Effector memory CD8-positive, alpha-beta T cell (primary cell): ENCODE results near the gene IWS1.
"Not testable (repeated sequence)": the region's sequence is repeated elsewhere in the genome, so short reads cannot be mapped to it uniquely, and the experiment has no call there.

ENCODE experiments used
- ATAC-seq: fragments of 150-1000 bp; cut with Tn5 transposase; replicated peaks from 2 replicates; pipeline ENCODE4 v1.10.0; 2021; ENCODE audit warnings: mild to moderate bottlenecking, moderate library complexity
- DNase-seq, 3 experiments: peaks; one replicate each; pipeline ENCODE4 v3.0.0; 2021
- H3K27ac Mint-ChIP-seq, 2 donors: one replicate each; pipeline ENCODE4 v1.8.0; 2022; ENCODE audit warnings: mild to moderate bottlenecking in 2 of 2, mixed read lengths in 2 of 2, moderate library complexity in 2 of 2
- H3K27me3 Mint-ChIP-seq, 2 donors: one replicate each; pipeline ENCODE4 v1.8.0; 2022; ENCODE audit warnings: mixed read lengths in 2 of 2
- H3K36me3 Mint-ChIP-seq: one replicate; pipeline ENCODE4 v1.8.0; 2022; ENCODE audit warnings: mild to moderate bottlenecking, moderate library complexity, mixed read lengths; ENCODE audit not compliant: insufficient read depth
- H3K4me1 Mint-ChIP-seq, 2 donors: one replicate each; pipeline ENCODE4 v1.8.0; 2022; ENCODE audit warnings: low read depth in 2 of 2, mixed read lengths in 2 of 2
- H3K4me3 Mint-ChIP-seq, 2 donors: one replicate each; pipeline ENCODE4 v1.8.0; 2022; ENCODE audit warnings: mild to moderate bottlenecking in 2 of 2, mixed read lengths in 2 of 2, moderate library complexity in 2 of 2
- H3K9me3 Mint-ChIP-seq, 2 donors: one replicate each; pipeline ENCODE4 v1.8.0; 2022; ENCODE audit warnings: mixed read lengths in 2 of 2

Gene IWS1

GRCh38 chr2:127463155-127463991 lies 62.9 kb downstream of the IWS1 start:
- peaks cover 0 to 2% of the 10 kb centered on the region in 2 donors for H3K4me1 Mint-ChIP-seq
- H3K36me3 Mint-ChIP-seq: peaks cover 8% of the 10 kb centered on the region
- ATAC-seq: no peak
- H3K9me3 Mint-ChIP-seq: no peaks in the 10 kb centered on the region
- no peak overlapping the region for H3K27ac Mint-ChIP-seq
- no peak overlapping the region for H3K4me3 Mint-ChIP-seq
- DNase-seq: no peak
- H3K27me3 Mint-ChIP-seq: no peaks in the 10 kb centered on the region

- Mint-ChIP-seq H3K4me1 (peaks cover 0 to 2% of the 10 kb centered on the region in 2 donors), H3K4me3 (no peak overlapping the region), H3K36me3 (peaks cover 8% of the 10 kb centered on the region), H3K27me3 (no peaks in the 10 kb centered on the region), H3K27ac (no peak overlapping the region), H3K9me3 (no peaks in the 10 kb centered on the region)
- DNase-seq (no peak), ATAC-seq (no peak)
Measured at GRCh38 chr2:127462461-127462860, 63.8 kb downstream of the IWS1 start.

DNA sequence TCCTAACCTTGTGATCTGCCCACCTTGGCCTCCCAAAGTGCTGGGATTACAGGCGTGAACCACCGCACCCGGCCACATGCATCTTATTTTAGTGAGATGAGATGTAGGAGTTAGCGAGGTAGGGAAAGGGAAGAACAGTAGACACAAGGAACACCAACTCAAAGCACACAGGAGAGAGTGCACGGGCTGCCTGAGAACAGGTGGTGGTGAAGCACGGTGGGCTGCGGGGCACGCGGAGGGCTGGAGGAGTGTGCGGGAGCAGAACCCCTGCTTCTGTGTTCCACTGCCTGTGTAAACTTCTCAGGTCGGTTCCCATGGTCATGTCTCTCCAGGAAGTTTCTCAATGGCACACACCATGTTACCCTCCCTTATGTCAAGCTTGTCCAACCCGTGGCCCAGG lies 69.3 kb downstream of the IWS1 start:
- Mint-ChIP-seq H3K27me3 (no peaks in the 10 kb centered on the region), H3K9me3 (no peaks in the 10 kb centered on the region), H3K27ac (no peak overlapping the region), H3K36me3 (no peaks in the 10 kb centered on the region), H3K4me3 (no peak overlapping the region), H3K4me1 (peaks cover 6 to 7% of the 10 kb centered on the region in 2 donors)
- ATAC-seq (no peak), DNase-seq (no peak)

GRCh38 chr2:127455566-127456493 lies 70.5 kb downstream of the IWS1 start:
- H3K27me3 Mint-ChIP-seq: no peaks in the 10 kb centered on the region
- no peaks in the 10 kb centered on the region for H3K9me3 Mint-ChIP-seq
- DNase-seq (no peak), ATAC-seq (peak; percentile 69)
- H3K4me3 Mint-ChIP-seq: peak overlapping the region; percentile 5 to 46
- H3K4me1 Mint-ChIP-seq: peaks cover 6 to 7% of the 10 kb centered on the region in 2 donors
- H3K27ac Mint-ChIP-seq: peak overlapping the region in 1 of 2 donors; percentile 49
- H3K36me3 Mint-ChIP-seq: no peaks in the 10 kb centered on the region

- ATAC-seq: no peak
- Mint-ChIP-seq H3K36me3 (no peaks in the 10 kb centered on the region), H3K4me1 (peaks cover 6 to 7% of the 10 kb centered on the region in 2 donors), H3K9me3 (no peaks in the 10 kb centered on the region), H3K27ac (no peak overlapping the region), H3K27me3 (no peaks in the 10 kb centered on the region), H3K4me3 (no peak overlapping the region)
- DNase-seq: no peak
Measured at GRCh38 chr2:127454595-127455565, 71.4 kb downstream of the IWS1 start.

GRCh38 chr2:127453392-127454171 lies 72.7 kb downstream of the IWS1 start:
- no peaks in the 10 kb centered on the region for H3K9me3 Mint-ChIP-seq
- H3K4me3 Mint-ChIP-seq: no peak overlapping the region
- H3K27ac Mint-ChIP-seq: peak overlapping the region in 1 of 2 donors; percentile 26
- no peaks in the 10 kb centered on the region for H3K36me3 Mint-ChIP-seq
- no peaks in the 10 kb centered on the region for H3K27me3 Mint-ChIP-seq
- DNase-seq (no peak), ATAC-seq (no peak)
- peaks cover 6 to 7% of the 10 kb centered on the region in 2 donors for H3K4me1 Mint-ChIP-seq

GRCh38 chr2:127453013-127453391 lies 73.3 kb downstream of the IWS1 start:
- Mint-ChIP-seq H3K27me3 (no peaks in the 10 kb centered on the region), H3K36me3 (no peaks in the 10 kb centered on the region), H3K27ac (peak overlapping the region in 1 of 2 donors; percentile 26), H3K4me3 (no peak overlapping the region), H3K4me1 (peaks cover 6 to 7% of the 10 kb centered on the region in 2 donors), H3K9me3 (no peaks in the 10 kb centered on the region)
- no peak for ATAC-seq
- DNase-seq: no peak

- H3K4me1 Mint-ChIP-seq, H3K27ac Mint-ChIP-seq, DNase-seq, H3K4me3 Mint-ChIP-seq, H3K36me3 Mint-ChIP-seq, H3K9me3 Mint-ChIP-seq, H3K27me3 Mint-ChIP-seq, ATAC-seq: not testable (repeated sequence)
Measured at GRCh38 chr2:127452423-127452822, 73.9 kb downstream of the IWS1 start.

DNA sequence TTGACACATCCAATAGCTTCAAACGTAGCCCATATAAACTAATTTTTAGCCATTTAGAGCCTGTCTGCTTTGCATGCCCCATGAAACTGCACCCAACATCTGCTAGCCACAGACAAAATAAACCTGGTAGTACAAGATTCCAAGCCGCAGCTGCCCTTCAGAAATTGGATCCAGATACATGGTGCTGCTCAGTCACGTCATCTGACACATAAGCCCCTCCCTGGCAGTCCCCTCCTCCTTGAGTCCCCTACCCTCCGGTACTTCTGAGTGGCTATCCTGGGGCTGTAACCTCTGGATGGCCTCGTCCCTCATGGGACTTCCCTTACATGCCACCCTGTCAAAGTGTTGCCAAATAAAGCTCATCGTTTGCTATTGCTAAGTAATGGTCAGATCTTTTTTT lies 74.3 kb downstream of the IWS1 start:
- no peaks in the 10 kb centered on the region for H3K27me3 Mint-ChIP-seq
- ATAC-seq (no peak), DNase-seq (no peak)
- no peaks in the 10 kb centered on the region for H3K36me3 Mint-ChIP-seq
- H3K4me1 Mint-ChIP-seq: peaks cover 6 to 7% of the 10 kb centered on the region in 2 donors
- H3K27ac Mint-ChIP-seq: no peak overlapping the region
- no peak overlapping the region for H3K4me3 Mint-ChIP-seq
- H3K9me3 Mint-ChIP-seq: no peaks in the 10 kb centered on the region

GRCh38 chr2:127449898-127450297 lies 76.4 kb downstream of the IWS1 start:
- H3K27ac Mint-ChIP-seq: peak overlapping the region in 1 of 2 donors; percentile 55
- H3K36me3 Mint-ChIP-seq: peaks cover 3% of the 10 kb centered on the region
- ATAC-seq: no peak
- H3K9me3 Mint-ChIP-seq: peaks cover 3 to 4% of the 10 kb centered on the region in 2 donors
- no peaks in the 10 kb centered on the region for H3K4me1 Mint-ChIP-seq
- no peaks in the 10 kb centered on the region for H3K27me3 Mint-ChIP-seq
- no peak overlapping the region for H3K4me3 Mint-ChIP-seq
- DNase-seq: no peak

DNA sequence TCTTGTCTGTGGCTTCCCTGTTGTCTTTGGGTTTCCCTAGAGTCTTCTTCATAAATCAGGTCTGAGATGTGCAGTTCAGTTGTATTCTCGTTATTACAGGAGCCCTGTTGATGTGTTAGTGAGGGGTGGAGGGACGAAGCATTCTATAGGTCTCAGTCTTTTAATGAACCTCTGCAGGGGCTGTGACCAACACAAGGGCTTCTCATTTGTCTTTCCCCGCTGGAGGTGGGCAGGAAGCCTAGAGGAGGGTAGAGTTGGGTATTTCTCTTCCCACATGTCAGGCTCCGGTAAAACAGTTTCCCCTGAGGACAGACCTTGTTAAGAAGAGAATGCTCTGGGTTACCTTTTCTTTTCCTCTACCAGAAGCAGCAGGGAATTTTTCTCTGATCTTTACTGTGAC lies 76.9 kb downstream of the IWS1 start:
- no peak overlapping the region for H3K27ac Mint-ChIP-seq
- H3K9me3 Mint-ChIP-seq: peaks cover 3 to 6% of the 10 kb centered on the region in 2 donors
- DNase-seq: no peak
- no peaks in the 10 kb centered on the region for H3K4me1 Mint-ChIP-seq
- H3K36me3 Mint-ChIP-seq: peaks cover 3% of the 10 kb centered on the region
- no peak overlapping the region for H3K4me3 Mint-ChIP-seq
- H3K27me3 Mint-ChIP-seq: no peaks in the 10 kb centered on the region
- no peak for ATAC-seq

DNA sequence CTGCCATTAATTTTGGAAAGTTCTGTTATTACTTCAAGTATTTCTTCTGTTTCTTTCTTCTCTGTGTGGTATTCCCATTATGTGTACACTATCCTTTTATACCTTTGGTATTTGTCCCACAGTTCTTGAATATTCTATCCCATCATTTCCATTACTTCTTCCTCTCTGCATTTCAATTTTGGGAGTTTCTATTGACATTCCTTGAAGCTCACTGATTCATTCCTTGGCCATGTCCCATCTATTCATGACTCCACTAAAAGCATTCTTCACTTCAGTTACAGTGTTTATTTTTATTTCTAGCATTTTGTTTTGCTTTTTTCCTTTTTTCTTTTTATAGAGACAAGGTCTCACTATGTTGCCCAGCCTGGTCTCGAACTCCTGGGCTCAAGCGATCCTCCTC lies 77.8 kb downstream of the IWS1 start:
- Mint-ChIP-seq H3K4me3 (no peak overlapping the region), H3K4me1 (no peaks in the 10 kb centered on the region), H3K27me3 (no peaks in the 10 kb centered on the region), H3K9me3 (peaks cover 3 to 6% of the 10 kb centered on the region in 2 donors), H3K27ac (no peak overlapping the region), H3K36me3 (peaks cover 3% of the 10 kb centered on the region)
- DNase-seq: no peak
- ATAC-seq: no peak
